Kidney (tissue), 14 donors: ENCODE measurements around the gene LCLAT1. TPM values are rescaled to one million over a fixed set of nuclear protein-coding genes. Genes with fewer than 3 reads are reported as not detected.

Source experiments
- DNase-seq, 5 donors: peaks; one replicate each; pipeline ENCODE4 v3.0.0-alpha.2; 2013 to 2020
- FAIRE-seq: peaks from 2 replicates; lab custom pipeline; 2012; peaks lifted over from hg19 to GRCh38; lab: Jason Lieb, UNC
- H3K27ac ChIP-seq, 2 donors: one replicate each; pipeline ENCODE4 v1.7.0; 2013; ENCODE audit warnings: low read depth in 2 of 2, low read length in 2 of 2, inconsistent platforms in 1 of 2
- H3K27me3 ChIP-seq: one replicate; pipeline ENCODE4 v1.7.1; 2013; ENCODE audit warnings: low read length, inconsistent platforms; ENCODE audit not compliant: control insufficient read depth, insufficient read depth
- H3K36me3 ChIP-seq, 3 donors: one replicate each; pipeline versions ENCODE4 v1.7.0 to v1.7.1; 2013; ENCODE audit warnings: low read length in 3 of 3, control low read depth in 1 of 3, inconsistent platforms in 1 of 3; ENCODE audit not compliant: insufficient read depth in 3 of 3, control insufficient read depth in 2 of 3
- H3K4me1 ChIP-seq, 3 donors: one replicate each; pipeline versions ENCODE4 v1.7.0 to v1.7.1; 2013; ENCODE audit warnings: low read length in 3 of 3, inconsistent platforms in 1 of 3, low read depth in 1 of 3; ENCODE audit not compliant: control insufficient read depth in 2 of 3, insufficient read depth in 2 of 3
- H3K4me3 ChIP-seq, 3 donors: one replicate each; pipeline versions ENCODE4 v1.7.0 to v1.8.1; 2013; ENCODE audit warnings: low read length in 3 of 3, control low read depth in 1 of 3, inconsistent platforms in 1 of 3
- H3K9ac ChIP-seq, 3 donors: one replicate each; pipeline versions ENCODE4 v1.7.0 to v1.7.1; 2013; ENCODE audit warnings: low read length in 3 of 3, control low read depth in 1 of 3, inconsistent platforms in 1 of 3
- H3K9me3 ChIP-seq, 3 donors: one replicate each; pipeline versions ENCODE4 v1.7.0 to v1.7.1; 2013; ENCODE audit warnings: low read length in 3 of 3, control low read depth in 1 of 3, inconsistent platforms in 1 of 3; ENCODE audit not compliant: control insufficient read depth in 2 of 3, insufficient read depth in 1 of 3
- intact Hi-C: fragments of 100-400 bp; cut with DNase I; formaldehyde crosslinking; loops from one replicate; pipeline ENCODE4 v1.11.1; 2022
- polyA plus RNA-seq: library from polyadenylated mRNA; stranded (reverse); fragments of 350-450 nt; fragmentation: Illumina TruSeq; extraction: RNeasy Lipid Tissue Mini Kit (QIAGEN cat#74804); gene quantifications from one replicate; pipeline ENCODE4 v1.2.3, GENCODE V29; 2014; ENCODE audit warnings: low read depth, low replicate concordance; ENCODE audit not compliant: insufficient read depth
- total RNA-seq: library from RNA; stranded (reverse); fragmentation: NEBNext Ultra II Directional; extraction: Animal tissue kit (Norgen Biotek cat#: 25700); gene quantifications from one replicate; pipeline ENCODE4 v1.2.1, GENCODE V29; 2021
- TF ChIP-seq, protein P1 (sequence below): IDR thresholded peaks from 3 replicates; pipeline ENCODE4 v1.5.1; 2012; ENCODE audit warnings: mild to moderate bottlenecking, moderate library complexity, borderline replicate concordance; ENCODE audit not compliant: insufficient read depth; ENCODE audit errors: extremely low read depth
- donor health status: control.
- donor health status: control.
- donor health status: control.
- donor health status: control.
- donor health status: control.
- donor health status: DM: yes; HTN: yes; CAD: no.
- donor health status: Normal renal cell carcinoma (clear cell type).

The LCLAT1 gene
- total and polyA plus RNA-seq, 2 donors from 2014 or later: 5.6 to 19.4 TPM

DNA sequence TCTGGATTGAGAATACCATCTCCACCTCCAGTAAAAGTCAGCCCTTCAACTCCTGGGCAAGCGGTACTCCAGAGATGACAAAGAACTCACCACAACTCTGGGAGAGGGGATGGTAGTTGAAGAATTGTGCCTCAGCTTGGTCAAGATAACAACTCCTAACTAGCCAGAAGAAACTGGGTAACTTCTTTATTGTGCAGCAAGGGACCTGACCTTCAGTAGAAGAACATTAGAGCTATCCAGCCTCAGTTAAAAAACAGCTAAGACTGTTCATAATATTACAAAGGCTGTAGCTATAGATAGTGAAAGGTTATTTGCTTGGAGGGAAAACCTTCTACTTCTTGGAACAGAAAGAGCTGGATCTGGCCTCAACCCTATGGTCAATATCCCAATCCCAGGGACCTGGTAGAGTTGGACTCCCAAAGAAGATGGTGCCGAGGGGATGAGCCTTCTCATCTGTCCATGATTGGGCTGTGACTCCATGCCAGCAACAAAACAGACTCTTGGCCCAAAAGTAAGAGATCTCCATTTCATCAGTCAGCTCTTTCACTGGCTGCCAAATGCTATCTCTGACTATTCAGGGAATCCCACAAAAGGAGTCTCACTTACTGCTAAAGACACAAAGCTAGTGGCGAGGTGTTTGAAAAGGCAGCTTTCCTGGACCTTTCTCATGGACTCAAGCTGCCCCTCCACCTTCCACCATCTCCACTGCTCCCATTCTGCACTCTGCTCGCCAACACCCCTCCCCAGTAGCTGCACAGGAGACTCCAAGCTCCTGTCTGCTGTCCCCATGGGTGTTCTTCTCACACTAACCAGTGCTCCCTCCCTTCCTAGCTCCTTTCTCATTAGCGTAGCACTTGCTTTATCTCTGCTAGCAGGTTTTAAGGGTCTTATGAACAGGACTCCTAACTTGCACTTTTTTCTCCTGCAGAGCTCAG, 214.4 kb downstream of the LCLAT1 start:
- Histone ChIP-seq H3K4me1 (no peaks in the 10 kb centered on the region), H3K9ac (no peak overlapping the region), H3K27ac (no peak overlapping the region), H3K36me3 (no peaks in the 10 kb centered on the region), H3K9me3 (no peaks in the 10 kb centered on the region), H3K27me3 (no peaks in the 10 kb centered on the region), H3K4me3 (no peak overlapping the region)
- DNase-seq (no peak), FAIRE-seq (no peak)
- TF ChIP-seq, protein P1, sequence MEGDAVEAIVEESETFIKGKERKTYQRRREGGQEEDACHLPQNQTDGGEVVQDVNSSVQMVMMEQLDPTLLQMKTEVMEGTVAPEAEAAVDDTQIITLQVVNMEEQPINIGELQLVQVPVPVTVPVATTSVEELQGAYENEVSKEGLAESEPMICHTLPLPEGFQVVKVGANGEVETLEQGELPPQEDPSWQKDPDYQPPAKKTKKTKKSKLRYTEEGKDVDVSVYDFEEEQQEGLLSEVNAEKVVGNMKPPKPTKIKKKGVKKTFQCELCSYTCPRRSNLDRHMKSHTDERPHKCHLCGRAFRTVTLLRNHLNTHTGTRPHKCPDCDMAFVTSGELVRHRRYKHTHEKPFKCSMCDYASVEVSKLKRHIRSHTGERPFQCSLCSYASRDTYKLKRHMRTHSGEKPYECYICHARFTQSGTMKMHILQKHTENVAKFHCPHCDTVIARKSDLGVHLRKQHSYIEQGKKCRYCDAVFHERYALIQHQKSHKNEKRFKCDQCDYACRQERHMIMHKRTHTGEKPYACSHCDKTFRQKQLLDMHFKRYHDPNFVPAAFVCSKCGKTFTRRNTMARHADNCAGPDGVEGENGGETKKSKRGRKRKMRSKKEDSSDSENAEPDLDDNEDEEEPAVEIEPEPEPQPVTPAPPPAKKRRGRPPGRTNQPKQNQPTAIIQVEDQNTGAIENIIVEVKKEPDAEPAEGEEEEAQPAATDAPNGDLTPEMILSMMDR: no peak
- intact Hi-C loops: no loop called here

DNA sequence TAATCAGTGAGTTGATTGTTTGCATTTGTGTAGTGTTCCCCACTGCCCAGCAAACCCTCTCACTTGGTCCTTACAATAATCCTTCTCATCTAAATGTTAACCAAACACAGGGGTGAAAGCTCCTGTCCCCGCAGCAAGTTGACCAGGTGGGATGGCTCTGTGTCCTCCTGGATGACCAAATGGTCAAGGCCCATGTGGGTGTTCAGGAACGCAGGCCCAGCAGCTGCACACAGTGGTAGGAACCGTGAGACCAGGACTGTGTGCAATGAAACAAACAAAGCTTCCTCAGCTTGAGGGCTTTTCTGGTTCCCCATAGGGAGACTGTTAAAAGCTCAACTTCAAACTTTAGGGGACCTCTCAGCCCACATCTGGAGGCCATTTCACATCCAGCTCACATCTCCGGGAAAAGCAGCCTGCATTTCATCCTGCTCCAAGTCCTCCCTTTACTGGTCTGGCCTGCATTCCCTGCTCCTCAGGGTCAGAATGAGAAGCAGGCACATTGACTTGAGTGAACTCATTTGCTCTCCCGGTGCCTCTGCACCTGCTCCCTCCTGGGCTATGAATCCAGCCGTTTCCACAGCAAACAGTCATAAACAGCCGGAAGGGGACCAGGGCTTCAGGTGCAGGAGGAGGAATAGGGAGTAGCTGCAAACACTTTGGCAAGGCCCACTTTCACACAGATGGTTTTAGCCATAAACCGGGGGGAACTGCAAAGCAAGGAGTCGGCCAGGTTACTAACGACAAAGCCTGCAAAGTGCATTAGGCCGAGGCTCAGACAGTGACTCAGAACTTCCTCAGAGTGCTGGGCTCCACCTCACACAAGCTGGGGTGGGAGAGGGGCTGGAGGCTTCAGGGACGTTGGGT, 215.5 kb downstream of the LCLAT1 start:
- intact Hi-C loops: no loop called here
- DNase-seq (peak in 3 of 5 donors; percentile 74 to 83 (median 79)), FAIRE-seq (no peak)
- H3K4me3 ChIP-seq: no peak overlapping the region
- no peaks in the 10 kb centered on the region for H3K9me3 ChIP-seq
- no peaks in the 10 kb centered on the region for H3K4me1 ChIP-seq
- no peak overlapping the region for H3K9ac ChIP-seq
- H3K27ac ChIP-seq: no peak overlapping the region
- TF ChIP-seq, protein P1: no peak
- H3K36me3 ChIP-seq: no peaks in the 10 kb centered on the region
- no peaks in the 10 kb centered on the region for H3K27me3 ChIP-seq

DNA sequence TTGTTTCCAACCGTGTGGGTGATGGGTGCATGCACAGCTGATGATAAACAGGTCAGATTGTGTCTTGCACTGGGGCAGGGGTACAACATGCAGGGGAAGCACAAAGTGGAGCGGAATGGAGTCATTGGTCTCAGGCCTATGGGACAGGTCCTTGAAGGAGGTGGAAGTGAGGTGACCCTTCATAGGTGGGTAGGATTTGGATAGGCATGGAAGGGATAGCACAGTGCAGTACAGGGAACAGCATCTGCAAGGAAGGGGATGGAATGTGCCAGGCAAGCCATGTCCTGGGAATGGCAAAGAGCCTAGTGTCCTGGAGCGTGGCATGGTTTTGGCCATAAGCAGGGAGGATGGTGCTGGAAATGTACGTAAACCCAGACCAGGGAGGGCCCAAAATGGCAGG, 216.3 kb downstream of the LCLAT1 start:
- Histone ChIP-seq H3K27ac (no peak overlapping the region), H3K9me3 (no peaks in the 10 kb centered on the region), H3K27me3 (no peaks in the 10 kb centered on the region), H3K4me1 (no peaks in the 10 kb centered on the region), H3K4me3 (no peak overlapping the region), H3K9ac (no peak overlapping the region), H3K36me3 (no peaks in the 10 kb centered on the region)
- TF ChIP-seq, protein P1: no peak
- no peak for FAIRE-seq
- intact Hi-C loops: no loop called here
- no peak for DNase-seq
